Neuronal stem cell (in vitro differentiated cells): ENCODE data around the gene AMZ1.

Source experiments
- DNase-seq: peaks from one replicate; pipeline ENCODE4 v3.0.0-alpha.2; 2013; ENCODE audit warnings: low spot score
- H2AFZ ChIP-seq: one replicate; pipeline ENCODE4 v1.6.1; 2013; ENCODE audit warnings: mild to moderate bottlenecking, low read length, inconsistent platforms
- H2AK5ac ChIP-seq: 2 replicates; pipeline ENCODE4 v1.6.1; 2013; ENCODE audit warnings: low read depth, mild to moderate bottlenecking, inconsistent platforms, low read length, moderate library complexity, mixed read lengths
- H2BK120ac ChIP-seq: 2 replicates; pipeline ENCODE4 v1.6.1; 2013; ENCODE audit warnings: low read depth, mild to moderate bottlenecking, inconsistent platforms, low read length, moderate library complexity, mixed read lengths
- H2BK12ac ChIP-seq: one replicate; pipeline ENCODE4 v1.6.1; 2013; ENCODE audit warnings: low read length, inconsistent platforms
- H2BK15ac ChIP-seq: 2 replicates; pipeline ENCODE4 v1.6.1; 2013; ENCODE audit warnings: mild to moderate bottlenecking, low read length, inconsistent platforms, mixed read lengths
- H2BK5ac ChIP-seq: one replicate; pipeline ENCODE4 v1.6.1; 2013; ENCODE audit warnings: inconsistent platforms, mild to moderate bottlenecking, low read length, moderate library complexity
- H3K14ac ChIP-seq: one replicate; pipeline ENCODE4 v1.6.1; 2013; ENCODE audit warnings: low read length, inconsistent platforms
- H3K18ac ChIP-seq: 2 replicates; pipeline ENCODE4 v1.6.1; 2013; ENCODE audit warnings: low read length, inconsistent platforms
- H3K23ac ChIP-seq: 2 replicates; pipeline ENCODE4 v1.6.1; 2013; ENCODE audit warnings: low read depth, mild to moderate bottlenecking, mixed read lengths, low read length, inconsistent platforms; ENCODE audit not compliant: poor library complexity
- H3K27ac ChIP-seq: replicated peaks from 3 replicates; pipeline ENCODE4 v1.5.1; 2013; ENCODE audit warnings: low read length, inconsistent platforms
- H3K27me3 ChIP-seq, 3 experiments: 2 replicates each; pipeline ENCODE4 v1.6.1; 2013; ENCODE audit warnings: low read length in 3 of 3, mild to moderate bottlenecking in 2 of 3, inconsistent platforms in 1 of 3, low read depth in 1 of 3, mixed read lengths in 1 of 3, moderate library complexity in 1 of 3; ENCODE audit not compliant: control insufficient read depth in 3 of 3, insufficient read depth in 3 of 3
- H3K36me3 ChIP-seq, 2 donors: replicated peaks in 1 of 2; 2 replicates each; pipeline ENCODE4 v1.6.1; 2013; ENCODE audit warnings: low read length in 2 of 2; ENCODE audit not compliant: control insufficient read depth in 2 of 2, insufficient read depth in 2 of 2
- H3K4ac ChIP-seq: 2 replicates; pipeline ENCODE4 v1.6.1; 2013; ENCODE audit warnings: inconsistent platforms, mild to moderate bottlenecking, low read length, moderate library complexity
- H3K4me1 ChIP-seq, 2 donors: 1 replicate in 1 of 2; 2 replicates in 1 of 2; pipeline ENCODE4 v1.6.1; 2013; ENCODE audit warnings: low read length in 2 of 2, low read depth in 1 of 2; ENCODE audit not compliant: control insufficient read depth in 2 of 2, insufficient read depth in 1 of 2
- H3K4me2 ChIP-seq: one replicate; pipeline ENCODE4 v1.6.1; 2013; ENCODE audit warnings: mild to moderate bottlenecking, low read length, inconsistent platforms; ENCODE audit not compliant: insufficient read depth, poor library complexity, severe bottlenecking
- H3K4me3 ChIP-seq, 2 donors: 2 replicates each; pipeline ENCODE4 v1.5.1; 2013; ENCODE audit warnings: low read length in 2 of 2, mild to moderate bottlenecking in 2 of 2, inconsistent platforms in 1 of 2, moderate library complexity in 1 of 2
- H3K79me1 ChIP-seq: one replicate; pipeline ENCODE4 v1.6.1; 2013; ENCODE audit warnings: low read depth, mild to moderate bottlenecking, inconsistent platforms, low read length, moderate library complexity
- H3K9ac ChIP-seq: one replicate; pipeline ENCODE4 v1.6.1; 2013; ENCODE audit warnings: mild to moderate bottlenecking, low read depth, low read length, inconsistent platforms; ENCODE audit not compliant: poor library complexity
- H3K9me3 ChIP-seq, 2 donors: replicated peaks in 1 of 2; 2 replicates each; pipeline versions ENCODE3 to v1.6.1; 2013; ENCODE audit warnings: low read length in 2 of 2, mild to moderate bottlenecking in 2 of 2, inconsistent platforms in 1 of 2, low read depth in 1 of 2, mixed read lengths in 1 of 2, moderate library complexity in 1 of 2; ENCODE audit not compliant: control insufficient read depth in 2 of 2, insufficient read depth in 1 of 2
- H4K8ac ChIP-seq: one replicate; pipeline ENCODE4 v1.6.1; 2013; ENCODE audit warnings: low read depth, mild to moderate bottlenecking, inconsistent platforms, low read length, moderate library complexity
- H4K91ac ChIP-seq: one replicate; pipeline ENCODE4 v1.6.1; 2013; ENCODE audit warnings: low read length, low read depth, mild to moderate bottlenecking, inconsistent platforms; ENCODE audit not compliant: poor library complexity
- WGBS, 2 donors: extraction: QIAGEN DNeasy Blood & Tissue Kit; methylation state at CpG; one replicate each; pipeline ENCODE4 v1.1.7; 2013; ENCODE audit warnings: missing lambda C conversion rate in 2 of 2, mixed read lengths in 1 of 2; ENCODE audit not compliant: insufficient read length in 2 of 2, insufficient replicate concordance in 1 of 2; ENCODE audit errors: extremely low coverage in 2 of 2; 5-methylcytosine and 5-hydroxymethylcytosine counted together

AMZ1 gene

DNA sequence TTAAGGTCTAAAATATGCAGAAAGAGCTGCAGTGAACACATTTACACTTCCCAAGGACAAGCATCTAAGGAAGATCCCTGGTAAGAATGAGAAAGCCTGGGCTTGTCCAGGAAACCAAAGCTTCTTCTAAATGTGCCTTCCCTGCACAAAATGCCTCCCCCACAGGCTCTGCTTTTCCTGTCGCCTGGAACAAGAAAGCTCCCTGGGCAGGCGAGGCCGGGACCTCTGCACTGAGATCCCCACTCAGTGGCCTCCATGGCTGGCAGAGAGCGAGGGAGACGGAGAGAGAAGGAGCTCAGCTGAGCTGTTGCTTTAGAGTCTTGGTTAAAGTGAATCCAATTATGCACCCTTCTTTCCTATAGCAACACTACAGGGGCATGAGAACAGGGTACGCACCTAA lies 75.6 kb downstream of the AMZ1 start:
- Histone ChIP-seq H3K4ac (no peak overlapping the region), H3K9ac (no peak overlapping the region), H3K4me2 (no peak overlapping the region), H3K14ac (no peak overlapping the region), H2BK12ac (no peak overlapping the region), H2BK5ac (no peak overlapping the region), H2BK15ac (no peak overlapping the region), H3K4me3 (no peak overlapping the region), H2AFZ (no peak overlapping the region), H3K27ac (no peak overlapping the region), H3K4me1 (peaks cover 8% of the 10 kb centered on the region in 2 donors), H2AK5ac (no peak overlapping the region), H3K23ac (no peak overlapping the region), H3K36me3 (peaks cover 2 to 20% of the 10 kb centered on the region in 2 donors), H4K8ac (no peak overlapping the region), H3K18ac (peak overlapping the region; percentile 7), H2BK120ac (no peak overlapping the region), H3K9me3 (no peaks in the 10 kb centered on the region), H3K27me3 (no peaks in the 10 kb centered on the region), H3K79me1 (peaks cover 4% of the 10 kb centered on the region), H4K91ac (no peak overlapping the region)
- WGBS, 2 donors: no CpG with 5 or more reads among the region's 6 CpGs
- no peak for DNase-seq

GRCh38 chr7:2764621-2765020 lies 76.6 kb downstream of the AMZ1 start:
- Histone ChIP-seq H3K4me3 (no peak overlapping the region), H3K23ac (no peak overlapping the region), H2AFZ (no peak overlapping the region), H3K27ac (no peak overlapping the region), H2BK5ac (no peak overlapping the region), H2BK12ac (no peak overlapping the region), H3K79me1 (peaks cover 3% of the 10 kb centered on the region), H3K9me3 (no peaks in the 10 kb centered on the region), H2AK5ac (no peak overlapping the region), H3K36me3 (peaks cover 3 to 16% of the 10 kb centered on the region in 2 donors), H3K4ac (no peak overlapping the region), H3K9ac (no peak overlapping the region), H4K91ac (no peak overlapping the region), H3K14ac (no peak overlapping the region), H4K8ac (no peak overlapping the region), H3K4me2 (no peak overlapping the region), H3K27me3 (no peaks in the 10 kb centered on the region), H2BK15ac (no peak overlapping the region), H3K18ac (no peak overlapping the region), H2BK120ac (no peak overlapping the region), H3K4me1 (peaks cover 8% of the 10 kb centered on the region in 2 donors)
- DNase-seq: no peak
- no CpG with 5 or more reads among the region's 11 CpGs for WGBS, 2 donors
